WTC11 (cell line): Measurements from ENCODE around the gene DYSF. TPM values are rescaled to one million over a fixed set of nuclear protein-coding genes. Genes with fewer than 3 reads are reported as not detected.

Source experiments
- ATAC-seq: fragments of 200-7000 bp; cut with Tn5 transposase; 2 replicates; pipeline ENCODE4 v1.10.0; 2021; ENCODE audit warnings: mild to moderate bottlenecking, moderate library complexity
- CTCF ChIA-PET: fragments of 300-600 bp; sonication (Branson Sonifier 250); formaldehyde crosslinking; loops from one replicate; lab custom pipeline; 2021; ENCODE audit warnings: antibody characterized with exemption; lab: Charles Lee
- POLR2A ChIA-PET: fragments of 350-600 bp; sonication (Branson Sonifier 250); formaldehyde crosslinking; loops from one replicate; lab custom pipeline; 2021; ENCODE audit warnings: antibody characterized with exemption; lab: Charles Lee
- DNase-seq: peaks from one replicate; pipeline ENCODE4 v3.0.0; 2021; ENCODE audit warnings: low spot score
- H3K27ac Mint-ChIP-seq: 2 replicates; pipeline ENCODE4 v1.8.0; 2021; ENCODE audit warnings: mixed read lengths
- H3K27me3 Mint-ChIP-seq: 2 replicates; pipeline ENCODE4 v1.8.0; 2021; ENCODE audit warnings: low read depth, mild to moderate bottlenecking, moderate library complexity, mixed read lengths
- H3K36me3 Mint-ChIP-seq: 2 replicates; pipeline ENCODE4 v1.8.0; 2021; ENCODE audit warnings: mixed read lengths
- H3K4me1 Mint-ChIP-seq: 2 replicates; pipeline ENCODE4 v1.8.0; 2022; ENCODE audit warnings: mixed read lengths
- H3K4me3 Mint-ChIP-seq: 2 replicates; pipeline ENCODE4 v1.8.0; 2021; ENCODE audit warnings: mild to moderate bottlenecking, moderate library complexity, mixed read lengths
- H3K9me3 Mint-ChIP-seq: 2 replicates; pipeline ENCODE4 v1.8.0; 2021; ENCODE audit warnings: mixed read lengths
- AFF4 ChIP-seq: sonication (generic); formaldehyde crosslinking; IDR thresholded peaks from 2 replicates; pipeline ENCODE4 v1.8.1; 2023; ENCODE audit warnings: mild to moderate bottlenecking, missing genetic modification reagents, borderline replicate concordance
- IRF1 ChIP-seq: sonication (generic); formaldehyde crosslinking; IDR thresholded peaks from 2 replicates; pipeline ENCODE4 v1.8.0; 2023; ENCODE audit warnings: missing genetic modification reagents
- KAT7 ChIP-seq: sonication (generic); formaldehyde crosslinking; IDR thresholded peaks from 2 replicates; pipeline ENCODE4 v1.8.1; 2023; ENCODE audit warnings: missing genetic modification reagents, mild to moderate bottlenecking, borderline replicate concordance
- NFYB ChIP-seq: sonication (generic); formaldehyde crosslinking; conservative IDR thresholded peaks from 2 replicates; pipeline ENCODE4 v1.8.0; 2022; ENCODE audit warnings: low read depth, missing genetic modification reagents
- ZMAT4 ChIP-seq: fragments of 250-450 bp; sonication (Bioruptor Pico); IDR thresholded peaks from 2 replicates; pipeline ENCODE4 v1.9.0; 2021; ENCODE audit warnings: mild to moderate bottlenecking
- ZNF138 ChIP-seq: sonication (generic); formaldehyde crosslinking; conservative IDR thresholded peaks from 2 replicates; pipeline ENCODE4 v1.8.1; 2022; ENCODE audit warnings: mild to moderate bottlenecking, moderate library complexity, missing genetic modification reagents
- ZNF317 ChIP-seq: sonication (generic); formaldehyde crosslinking; IDR thresholded peaks from 2 replicates; pipeline ENCODE4 v1.8.1; 2023; ENCODE audit warnings: low read depth, mild to moderate bottlenecking, moderate library complexity, missing genetic modification reagents, borderline replicate concordance
- ZNF416 ChIP-seq: fragments of 250-450 bp; sonication (Bioruptor Pico); IDR thresholded peaks from 2 replicates; pipeline ENCODE4 v1.9.0; 2021; ENCODE audit warnings: mild to moderate bottlenecking, inconsistent platforms
- total RNA-seq: library from RNA; stranded (reverse); gene quantifications from 3 replicates; pipeline ENCODE4 v1.2.3, GENCODE V29; 2021
- TF ChIP-seq, protein P1 (sequence below): sonication (generic); formaldehyde crosslinking; IDR thresholded peaks from 2 replicates; pipeline ENCODE4 v1.8.1; 2022; ENCODE audit warnings: mild to moderate bottlenecking, moderate library complexity, missing genetic modification reagents
- TF ChIP-seq, protein P2 (sequence below): sonication (generic); formaldehyde crosslinking; IDR thresholded peaks from 2 replicates; pipeline ENCODE4 v1.8.1; 2023; ENCODE audit warnings: mild to moderate bottlenecking, missing genetic modification reagents
- TF ChIP-seq, protein P3 (sequence below): sonication (generic); formaldehyde crosslinking; IDR thresholded peaks from 2 replicates; pipeline ENCODE4 v1.8.1; 2023; ENCODE audit warnings: mild to moderate bottlenecking, missing genetic modification reagents, moderate library complexity

DYSF gene
- total RNA-seq, 1 experiment from 2014 or later: 14.8 TPM

DNA sequence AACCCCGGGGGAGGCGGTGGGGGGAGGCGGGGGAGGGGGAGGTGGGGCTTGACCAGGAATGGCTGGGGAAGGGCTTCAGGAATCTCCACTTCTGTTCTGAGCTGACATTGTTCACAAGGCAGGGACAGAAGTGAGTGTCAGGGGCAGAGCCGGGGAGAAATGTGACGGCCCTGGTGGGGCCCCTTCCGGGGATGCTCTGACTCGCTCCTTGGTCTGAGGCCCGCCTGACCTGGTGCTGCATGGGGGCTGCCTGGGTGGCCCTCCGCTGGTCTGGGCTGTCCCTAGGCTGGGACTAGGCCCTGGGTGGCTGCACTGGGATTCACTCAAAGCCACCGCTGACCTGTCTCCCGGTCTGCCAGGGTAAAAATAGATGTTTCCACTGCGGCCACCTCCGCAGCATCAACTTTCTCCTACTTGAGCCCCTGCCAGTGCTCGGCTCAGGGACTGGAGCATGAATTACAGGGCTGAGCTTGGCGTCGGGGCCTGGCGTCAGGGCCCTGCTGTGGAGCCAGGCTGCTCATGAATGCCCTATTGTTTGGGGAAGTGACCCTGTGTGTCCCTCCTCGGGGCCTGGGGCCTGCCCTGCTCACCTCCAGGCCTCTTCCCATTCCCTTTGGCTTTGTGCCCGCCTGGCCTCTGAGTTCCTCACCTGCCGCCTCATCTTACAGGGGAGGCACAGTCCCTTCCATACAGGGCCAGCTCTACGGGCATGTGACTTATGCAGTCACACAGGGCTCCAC lies 247.5 kb downstream of the DYSF start (continued):
- no peak for TF ChIP-seq AFF4 (CRISPR knock-in tag)

DNA sequence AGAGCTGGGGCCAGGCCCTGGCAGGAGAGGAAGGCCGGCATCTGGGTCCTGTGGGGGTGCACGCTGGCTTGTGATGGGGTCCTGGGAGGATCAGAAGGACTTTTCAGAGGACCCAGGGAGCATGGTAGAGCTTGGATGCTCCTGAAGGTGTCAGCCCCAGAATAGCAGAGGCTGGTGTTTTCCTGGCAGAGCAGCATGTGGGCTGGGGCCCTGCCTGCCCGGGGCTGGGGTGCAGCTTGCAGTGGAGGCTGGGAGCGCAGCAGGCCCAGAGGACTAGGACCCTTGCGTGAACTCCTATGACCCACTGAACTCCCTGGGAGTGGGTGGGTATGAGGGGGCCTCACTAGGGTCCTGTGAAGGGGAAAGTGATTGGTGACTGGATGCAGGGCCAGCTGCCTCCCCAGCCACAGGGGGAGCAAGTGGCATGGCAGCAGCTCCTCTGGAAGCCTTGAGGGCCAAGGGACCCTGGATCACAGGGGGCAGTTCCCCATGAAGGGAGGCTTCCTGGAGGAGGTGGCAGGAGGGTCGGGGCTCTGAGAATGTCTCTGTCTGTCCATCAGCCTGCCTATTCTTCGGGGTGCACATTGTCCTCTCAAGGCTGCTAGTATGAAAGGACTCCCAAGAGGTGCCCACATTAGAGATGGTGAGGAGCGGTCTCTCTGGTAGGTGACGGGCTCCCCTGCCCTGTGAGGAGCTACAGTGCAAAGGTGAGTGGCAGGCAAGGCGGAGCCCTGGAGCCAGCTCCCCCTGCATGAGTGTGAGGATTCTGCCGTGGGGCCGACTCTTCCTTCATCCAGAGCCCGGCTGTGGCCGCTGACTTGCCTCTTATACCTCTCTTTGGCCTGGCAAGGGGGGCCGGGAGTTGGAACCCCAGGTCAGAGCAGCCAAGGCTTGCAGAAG lies 249.0 kb downstream of the DYSF start:
- ChIA-PET POLR2A (interaction anchor here (0.6 kb wide), 1 partner anchor 88 kb away, joined by 4 read pairs; no protein-coding TSS in a partner anchor), CTCF (interaction anchor here (0.9 kb wide), 1 partner anchor 11 kb away, joined by 3 read pairs; no protein-coding TSS in a partner anchor)
- H3K27ac Mint-ChIP-seq: no peak overlapping the region
- DNase-seq: no peak
- TF ChIP-seq, protein P1, sequence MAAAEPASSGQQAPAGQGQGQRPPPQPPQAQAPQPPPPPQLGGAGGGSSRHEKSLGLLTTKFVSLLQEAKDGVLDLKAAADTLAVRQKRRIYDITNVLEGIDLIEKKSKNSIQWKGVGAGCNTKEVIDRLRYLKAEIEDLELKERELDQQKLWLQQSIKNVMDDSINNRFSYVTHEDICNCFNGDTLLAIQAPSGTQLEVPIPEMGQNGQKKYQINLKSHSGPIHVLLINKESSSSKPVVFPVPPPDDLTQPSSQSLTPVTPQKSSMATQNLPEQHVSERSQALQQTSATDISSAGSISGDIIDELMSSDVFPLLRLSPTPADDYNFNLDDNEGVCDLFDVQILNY (CRISPR knock-in tag): no peak
- TF ChIP-seq ZMAT4 (CRISPR knock-in tag) (no peak), KAT7 (no peak), IRF1 (CRISPR knock-in tag) (no peak), ZNF416 (CRISPR knock-in tag) (no peak), ZNF138 (CRISPR knock-in tag) (no peak), NFYB (CRISPR knock-in tag) (no peak), ZNF317 (CRISPR knock-in tag) (no peak)
- TF ChIP-seq, protein P2, sequence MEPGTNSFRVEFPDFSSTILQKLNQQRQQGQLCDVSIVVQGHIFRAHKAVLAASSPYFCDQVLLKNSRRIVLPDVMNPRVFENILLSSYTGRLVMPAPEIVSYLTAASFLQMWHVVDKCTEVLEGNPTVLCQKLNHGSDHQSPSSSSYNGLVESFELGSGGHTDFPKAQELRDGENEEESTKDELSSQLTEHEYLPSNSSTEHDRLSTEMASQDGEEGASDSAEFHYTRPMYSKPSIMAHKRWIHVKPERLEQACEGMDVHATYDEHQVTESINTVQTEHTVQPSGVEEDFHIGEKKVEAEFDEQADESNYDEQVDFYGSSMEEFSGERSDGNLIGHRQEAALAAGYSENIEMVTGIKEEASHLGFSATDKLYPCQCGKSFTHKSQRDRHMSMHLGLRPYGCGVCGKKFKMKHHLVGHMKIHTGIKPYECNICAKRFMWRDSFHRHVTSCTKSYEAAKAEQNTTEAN (CRISPR knock-in tag): no peak
- TF ChIP-seq, protein P3, sequence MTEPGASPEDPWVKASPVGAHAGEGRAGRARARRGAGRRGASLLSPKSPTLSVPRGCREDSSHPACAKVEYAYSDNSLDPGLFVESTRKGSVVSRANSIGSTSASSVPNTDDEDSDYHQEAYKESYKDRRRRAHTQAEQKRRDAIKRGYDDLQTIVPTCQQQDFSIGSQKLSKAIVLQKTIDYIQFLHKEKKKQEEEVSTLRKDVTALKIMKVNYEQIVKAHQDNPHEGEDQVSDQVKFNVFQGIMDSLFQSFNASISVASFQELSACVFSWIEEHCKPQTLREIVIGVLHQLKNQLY (CRISPR knock-in tag): no peak
- H3K36me3 Mint-ChIP-seq: no peaks in the 10 kb centered on the region; the same call in 1 of the 2 replicates
- ATAC-seq: no peak
- H3K4me1 Mint-ChIP-seq: peaks cover 6% of the 10 kb centered on the region; the same call in 1 of the 2 replicates
- H3K9me3 Mint-ChIP-seq: peaks cover 7% of the 10 kb centered on the region
- no peaks in the 10 kb centered on the region for H3K27me3 Mint-ChIP-seq
- no peak overlapping the region for H3K4me3 Mint-ChIP-seq
